ENCODE measurements around the gene UBE2QL1. TPM values are rescaled to one million over a fixed set of nuclear protein-coding genes. Genes with fewer than 3 reads are reported as not detected.

The UBE2QL1 gene
- total RNA-seq, 2 donors from 2014 or later: not detected

DNA sequence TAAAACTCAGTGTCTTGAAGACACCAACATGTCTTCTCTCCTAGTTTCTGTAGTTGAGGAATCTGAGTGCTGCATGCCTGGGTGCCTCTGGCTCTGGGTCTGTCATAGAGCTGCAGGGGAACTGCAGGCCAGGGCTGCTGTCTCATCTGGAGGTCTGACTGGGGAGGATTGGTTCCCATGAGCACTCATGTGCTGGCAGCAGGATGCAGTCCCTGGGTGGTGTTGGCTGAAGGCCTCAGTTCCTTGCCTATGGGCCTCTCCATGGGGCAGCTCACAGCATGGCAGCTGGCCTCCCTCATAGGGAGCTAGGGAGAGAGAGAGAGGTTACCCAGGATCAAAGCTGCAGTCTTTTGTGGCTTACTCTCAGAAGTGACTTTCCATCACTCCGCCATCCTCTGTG, 22.6 kb downstream of the UBE2QL1 start:
- Mint-ChIP-seq H3K36me3 (ENCODE audit: low read depth) (no peaks in the 10 kb centered on the region), H3K4me1 (no peaks in the 10 kb centered on the region), H3K9me3 (no peaks in the 10 kb centered on the region), H3K4me3 (no peak overlapping the region), H3K27ac (no peak overlapping the region), H3K27me3 (peaks cover 32% of the 10 kb centered on the region)
- ATAC-seq (replicated peaks): no peak

- Mint-ChIP-seq H3K36me3 (ENCODE audit: low read depth) (no peaks in the 10 kb centered on the region), H3K27me3 (peaks cover 21% of the 10 kb centered on the region), H3K9me3 (no peaks in the 10 kb centered on the region), H3K4me1 (no peaks in the 10 kb centered on the region), H3K27ac (no peak overlapping the region), H3K4me3 (no peak overlapping the region)
- no peak for ATAC-seq (replicated peaks)
Measured at GRCh38 chr5:6472792-6473191, 24.1 kb downstream of the UBE2QL1 start.

GRCh38 chr5:6473284-6473683, 24.6 kb downstream of the UBE2QL1 start:
- H3K27ac Mint-ChIP-seq: no peak overlapping the region
- H3K36me3 Mint-ChIP-seq (ENCODE audit: low read depth): no peaks in the 10 kb centered on the region
- peaks cover 18% of the 10 kb centered on the region for H3K27me3 Mint-ChIP-seq
- H3K4me1 Mint-ChIP-seq: no peaks in the 10 kb centered on the region
- ATAC-seq (replicated peaks): no peak
- H3K4me3 Mint-ChIP-seq: no peak overlapping the region
- no peaks in the 10 kb centered on the region for H3K9me3 Mint-ChIP-seq

- peaks cover 19% of the 10 kb centered on the region for H3K27me3 Mint-ChIP-seq
- no peak for ATAC-seq (replicated peaks)
- no peak overlapping the region for H3K27ac Mint-ChIP-seq
- no peak overlapping the region for H3K4me3 Mint-ChIP-seq
- no peaks in the 10 kb centered on the region for H3K36me3 Mint-ChIP-seq (ENCODE audit: low read depth)
- H3K4me1 Mint-ChIP-seq: no peaks in the 10 kb centered on the region
- no peaks in the 10 kb centered on the region for H3K9me3 Mint-ChIP-seq
Measured at GRCh38 chr5:6475626-6476312, 27.1 kb downstream of the UBE2QL1 start.

- Mint-ChIP-seq H3K36me3 (ENCODE audit: low read depth) (no peaks in the 10 kb centered on the region), H3K4me1 (no peaks in the 10 kb centered on the region), H3K27ac (no peak overlapping the region), H3K27me3 (peaks cover 19% of the 10 kb centered on the region), H3K9me3 (no peaks in the 10 kb centered on the region), H3K4me3 (no peak overlapping the region)
- no peak for ATAC-seq (replicated peaks)
Measured at GRCh38 chr5:6476313-6476661, 27.6 kb downstream of the UBE2QL1 start.

DNA sequence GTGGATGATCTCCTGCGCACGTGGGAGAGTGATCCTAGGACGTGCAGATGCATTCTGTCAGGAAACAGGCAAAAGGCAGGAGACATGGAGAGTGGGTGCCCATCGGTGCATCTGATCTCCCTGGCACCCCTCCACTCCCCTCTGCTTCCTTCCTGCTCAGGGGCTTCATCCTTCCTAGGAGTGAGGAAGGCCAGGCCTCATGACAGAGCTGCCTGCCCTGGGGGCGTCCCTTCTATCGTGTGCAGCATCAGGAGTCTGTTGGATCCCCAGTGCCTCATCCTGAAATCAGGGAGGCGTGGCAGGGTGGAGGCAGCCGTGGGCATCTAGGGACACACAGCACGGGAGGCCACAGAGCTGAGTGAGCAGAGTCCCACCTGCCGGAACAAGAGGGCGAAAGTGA, 30.1 kb downstream of the UBE2QL1 start:
- no peaks in the 10 kb centered on the region for H3K4me1 Mint-ChIP-seq
- no peaks in the 10 kb centered on the region for H3K9me3 Mint-ChIP-seq
- no peaks in the 10 kb centered on the region for H3K36me3 Mint-ChIP-seq (ENCODE audit: low read depth)
- no peak overlapping the region for H3K27ac Mint-ChIP-seq
- ATAC-seq (replicated peaks): no peak
- peaks cover 11% of the 10 kb centered on the region for H3K27me3 Mint-ChIP-seq
- no peak overlapping the region for H3K4me3 Mint-ChIP-seq

GRCh38 chr5:6480133-6481051, 31.7 kb downstream of the UBE2QL1 start:
- no peak for ATAC-seq (replicated peaks)
- Mint-ChIP-seq H3K36me3 (ENCODE audit: low read depth) (no peaks in the 10 kb centered on the region), H3K27ac (no peak overlapping the region), H3K4me3 (no peak overlapping the region), H3K9me3 (no peaks in the 10 kb centered on the region), H3K4me1 (no peaks in the 10 kb centered on the region), H3K27me3 (peaks cover 16% of the 10 kb centered on the region)

GRCh38 chr5:6482735-6483134, 34.1 kb downstream of the UBE2QL1 start:
- Mint-ChIP-seq H3K4me1 (no peaks in the 10 kb centered on the region), H3K36me3 (ENCODE audit: low read depth) (no peaks in the 10 kb centered on the region), H3K27ac (no peak overlapping the region), H3K9me3 (no peaks in the 10 kb centered on the region), H3K4me3 (no peak overlapping the region), H3K27me3 (peaks cover 29% of the 10 kb centered on the region)
- no peak for ATAC-seq (replicated peaks)

GRCh38 chr5:6483880-6484382, 35.3 kb downstream of the UBE2QL1 start:
- H3K9me3 Mint-ChIP-seq: no peaks in the 10 kb centered on the region
- peak; percentile 89 for ATAC-seq (replicated peaks)
- H3K4me3 Mint-ChIP-seq: no peak overlapping the region
- H3K27ac Mint-ChIP-seq: no peak overlapping the region
- no peaks in the 10 kb centered on the region for H3K4me1 Mint-ChIP-seq
- H3K27me3 Mint-ChIP-seq: peaks cover 30% of the 10 kb centered on the region
- H3K36me3 Mint-ChIP-seq (ENCODE audit: low read depth): no peaks in the 10 kb centered on the region

GRCh38 chr5:6484446-6484845, 35.8 kb downstream of the UBE2QL1 start:
- Mint-ChIP-seq H3K4me3 (no peak overlapping the region), H3K36me3 (ENCODE audit: low read depth) (no peaks in the 10 kb centered on the region), H3K27me3 (peaks cover 27% of the 10 kb centered on the region), H3K4me1 (no peaks in the 10 kb centered on the region), H3K27ac (no peak overlapping the region), H3K9me3 (no peaks in the 10 kb centered on the region)
- no peak for ATAC-seq (replicated peaks)

- no peaks in the 10 kb centered on the region for H3K4me1 Mint-ChIP-seq
Measured at GRCh38 chr5:6484899-6485298, 36.2 kb downstream of the UBE2QL1 start.

DNA sequence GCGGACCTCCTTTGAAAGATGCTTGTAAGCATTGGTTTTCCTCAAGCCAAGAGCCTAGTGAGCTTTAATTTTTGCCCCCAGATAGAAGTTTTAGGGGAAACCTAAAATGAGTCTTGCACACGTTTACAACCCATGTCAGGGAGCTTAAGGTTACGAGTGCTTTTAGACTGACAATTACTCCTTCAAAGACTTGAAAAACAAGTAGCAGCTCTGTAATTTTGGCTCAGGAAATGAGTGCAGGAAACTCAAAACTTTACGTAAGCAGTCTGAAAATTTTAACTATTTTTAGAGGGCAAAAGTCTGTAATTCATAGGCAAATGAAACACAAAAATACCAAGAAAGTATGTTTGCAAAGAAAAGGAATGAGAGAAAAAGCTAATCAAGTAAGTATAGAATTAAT, 36.8 kb downstream of the UBE2QL1 start:
- Mint-ChIP-seq H3K36me3 (ENCODE audit: low read depth) (no peaks in the 10 kb centered on the region), H3K27me3 (peaks cover 27% of the 10 kb centered on the region), H3K4me1 (no peaks in the 10 kb centered on the region), H3K4me3 (no peak overlapping the region), H3K9me3 (no peaks in the 10 kb centered on the region), H3K27ac (no peak overlapping the region)
- no peak for ATAC-seq (replicated peaks)

More at GRCh38 chr5:6484899-6485298, 36.2 kb downstream of the UBE2QL1 start:
- Mint-ChIP-seq H3K27ac (no peak overlapping the region), H3K4me3 (no peak overlapping the region), H3K36me3 (ENCODE audit: low read depth) (no peaks in the 10 kb centered on the region), H3K27me3 (peaks cover 27% of the 10 kb centered on the region), H3K9me3 (no peaks in the 10 kb centered on the region)
- ATAC-seq (replicated peaks): no peak

GRCh38 chr5:6486074-6486473, 37.4 kb downstream of the UBE2QL1 start:
- Mint-ChIP-seq H3K9me3 (no peaks in the 10 kb centered on the region), H3K36me3 (ENCODE audit: low read depth) (no peaks in the 10 kb centered on the region)
- no peak for ATAC-seq (replicated peaks)

DNA sequence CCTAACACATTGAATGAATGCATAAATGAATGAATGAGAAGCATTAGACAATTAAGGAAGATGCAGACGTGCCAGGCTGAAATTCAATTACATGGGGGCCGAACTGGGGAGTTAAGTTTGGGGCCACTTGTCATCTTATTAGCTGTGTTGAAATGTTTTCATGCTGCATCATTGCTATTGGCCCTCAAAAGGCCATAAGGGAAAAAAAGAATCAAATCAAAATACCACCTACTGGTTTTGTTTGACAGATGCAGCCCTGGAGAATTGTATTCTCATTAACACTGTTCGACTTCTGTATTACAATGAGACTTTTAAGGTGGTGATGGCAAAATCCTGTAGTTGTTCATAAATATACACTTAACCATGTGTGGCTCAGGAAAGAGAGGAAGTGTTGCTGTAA, 38.4 kb downstream of the UBE2QL1 start:
- no peak overlapping the region for H3K27ac Mint-ChIP-seq
- no peaks in the 10 kb centered on the region for H3K4me1 Mint-ChIP-seq
- H3K9me3 Mint-ChIP-seq: no peaks in the 10 kb centered on the region
- ATAC-seq (replicated peaks): no peak
- peaks cover 35% of the 10 kb centered on the region for H3K27me3 Mint-ChIP-seq
- no peak overlapping the region for H3K4me3 Mint-ChIP-seq
- H3K36me3 Mint-ChIP-seq (ENCODE audit: low read depth): no peaks in the 10 kb centered on the region

More at GRCh38 chr5:6486074-6486473, 37.4 kb downstream of the UBE2QL1 start:
- no peak overlapping the region for H3K27ac Mint-ChIP-seq
- peaks cover 28% of the 10 kb centered on the region for H3K27me3 Mint-ChIP-seq
- no peak overlapping the region for H3K4me3 Mint-ChIP-seq
- H3K4me1 Mint-ChIP-seq: no peaks in the 10 kb centered on the region

DNA sequence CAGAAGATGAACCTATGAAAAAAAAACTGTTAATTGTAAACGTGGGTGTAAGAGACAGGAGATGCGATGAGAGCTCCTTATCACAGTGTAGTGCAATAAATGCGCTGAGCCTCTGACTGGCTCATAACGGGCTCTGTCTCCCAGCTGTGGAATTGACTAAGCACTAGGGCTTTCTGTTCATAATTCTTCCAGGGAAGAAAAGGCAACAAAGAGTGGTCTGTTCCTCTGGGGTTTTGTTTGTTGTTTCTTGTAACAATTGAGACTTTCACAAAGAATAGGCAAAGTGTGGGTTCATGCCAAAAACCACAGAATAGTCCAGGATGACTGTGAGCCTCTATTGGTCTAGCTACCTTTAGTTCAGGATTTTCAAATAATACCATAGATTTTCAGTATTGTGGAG, 39.4 kb downstream of the UBE2QL1 start:
- ATAC-seq (replicated peaks): no peak
- Mint-ChIP-seq H3K27ac (no peak overlapping the region), H3K4me1 (peaks cover 3% of the 10 kb centered on the region), H3K27me3 (peaks cover 40% of the 10 kb centered on the region), H3K36me3 (ENCODE audit: low read depth) (no peaks in the 10 kb centered on the region), H3K4me3 (no peak overlapping the region), H3K9me3 (no peaks in the 10 kb centered on the region)

Data from activated T-helper 17 cell treated with anti-CD3 and anti-CD28 coated beads, Interleukin-2, amount 50 U/mL, for 72 hours (primary cell).